WTC11 (cell line): ENCODE data around the gene CARD11. TPM values are rescaled to one million over a fixed set of nuclear protein-coding genes. Genes with fewer than 3 reads are reported as not detected.

Experiments used
- ATAC-seq: fragments of 200-7000 bp; cut with Tn5 transposase; 2 replicates; pipeline ENCODE4 v1.10.0; 2021; ENCODE audit warnings: mild to moderate bottlenecking, moderate library complexity
- CTCF ChIA-PET: fragments of 300-600 bp; sonication (Branson Sonifier 250); formaldehyde crosslinking; loops from one replicate; lab custom pipeline; 2021; ENCODE audit warnings: antibody characterized with exemption; lab: Charles Lee
- POLR2A ChIA-PET: fragments of 350-600 bp; sonication (Branson Sonifier 250); formaldehyde crosslinking; loops from one replicate; lab custom pipeline; 2021; ENCODE audit warnings: antibody characterized with exemption; lab: Charles Lee
- DNase-seq: peaks from one replicate; pipeline ENCODE4 v3.0.0; 2021; ENCODE audit warnings: low spot score
- H3K27ac Mint-ChIP-seq: 2 replicates; pipeline ENCODE4 v1.8.0; 2021; ENCODE audit warnings: mixed read lengths
- H3K27me3 Mint-ChIP-seq: 2 replicates; pipeline ENCODE4 v1.8.0; 2021; ENCODE audit warnings: low read depth, mild to moderate bottlenecking, moderate library complexity, mixed read lengths
- H3K36me3 Mint-ChIP-seq: 2 replicates; pipeline ENCODE4 v1.8.0; 2021; ENCODE audit warnings: mixed read lengths
- H3K4me1 Mint-ChIP-seq: 2 replicates; pipeline ENCODE4 v1.8.0; 2022; ENCODE audit warnings: mixed read lengths
- H3K4me3 Mint-ChIP-seq: 2 replicates; pipeline ENCODE4 v1.8.0; 2021; ENCODE audit warnings: mild to moderate bottlenecking, moderate library complexity, mixed read lengths
- H3K9me3 Mint-ChIP-seq: 2 replicates; pipeline ENCODE4 v1.8.0; 2021; ENCODE audit warnings: mixed read lengths
- AR ChIP-seq: fragments of 250-450 bp; sonication (Bioruptor Pico); IDR thresholded peaks from 2 replicates; pipeline ENCODE4 v1.9.0; 2021; ENCODE audit warnings: mild to moderate bottlenecking
- ATF1 ChIP-seq: sonication (generic); formaldehyde crosslinking; IDR thresholded peaks from 2 replicates; pipeline ENCODE4 v1.8.1; 2023; ENCODE audit warnings: mild to moderate bottlenecking, moderate library complexity, missing genetic modification reagents
- E2F1 ChIP-seq: sonication (generic); formaldehyde crosslinking; IDR thresholded peaks from 2 replicates; pipeline ENCODE4 v1.8.0; 2022; ENCODE audit warnings: mild to moderate bottlenecking, missing genetic modification reagents
- ERG ChIP-seq: fragments of 250-450 bp; sonication (Bioruptor Pico); IDR thresholded peaks from 2 replicates; pipeline ENCODE4 v1.8.0; 2021; ENCODE audit warnings: mild to moderate bottlenecking
- GTF2I ChIP-seq: fragments of 250-450 bp; sonication (Bioruptor Pico); conservative IDR thresholded peaks from 2 replicates; pipeline ENCODE4 v1.4.0; 2021; ENCODE audit warnings: mild to moderate bottlenecking
- HMGA2 ChIP-seq: fragments of 250-450 bp; sonication (Bioruptor Pico); IDR thresholded peaks from 2 replicates; pipeline ENCODE4 v1.4.0; 2021; ENCODE audit warnings: mild to moderate bottlenecking, moderate library complexity
- IRF2 ChIP-seq: sonication (generic); formaldehyde crosslinking; IDR thresholded peaks from 2 replicates; pipeline ENCODE4 v1.8.0; 2022; ENCODE audit warnings: low read depth, missing genetic modification reagents, borderline replicate concordance
- JUN ChIP-seq: sonication (generic); formaldehyde crosslinking; IDR thresholded peaks from 2 replicates; pipeline ENCODE4 v1.8.0; 2023; ENCODE audit warnings: mild to moderate bottlenecking, missing genetic modification reagents
- NR1H2 ChIP-seq: sonication (generic); formaldehyde crosslinking; IDR thresholded peaks from 2 replicates; pipeline ENCODE4 v1.9.0; 2021; ENCODE audit warnings: mild to moderate bottlenecking, moderate library complexity, missing genetic modification reagents
- OVOL2 ChIP-seq: fragments of 250-450 bp; sonication (Bioruptor Pico); IDR thresholded peaks from 2 replicates; pipeline ENCODE4 v1.9.0; 2021; ENCODE audit warnings: mild to moderate bottlenecking, borderline replicate concordance
- PREB ChIP-seq: sonication (generic); formaldehyde crosslinking; IDR thresholded peaks from 2 replicates; pipeline ENCODE4 v1.8.1; 2022; ENCODE audit warnings: mild to moderate bottlenecking, missing genetic modification reagents, moderate library complexity, borderline replicate concordance
- PRRX2 ChIP-seq: fragments of 250-450 bp; sonication (Bioruptor Pico); IDR thresholded peaks from 2 replicates; pipeline ENCODE4 v1.8.0; 2021; ENCODE audit warnings: mild to moderate bottlenecking
- SMAD3 ChIP-seq: sonication (generic); formaldehyde crosslinking; IDR thresholded peaks from 2 replicates; pipeline ENCODE4 v1.8.0; 2022; ENCODE audit warnings: missing genetic modification reagents, mild to moderate bottlenecking, borderline replicate concordance
- SMAD4 ChIP-seq: sonication (generic); formaldehyde crosslinking; IDR thresholded peaks from 2 replicates; pipeline ENCODE4 v1.8.0; 2022; ENCODE audit warnings: mild to moderate bottlenecking, missing genetic modification reagents
- TEAD1 ChIP-seq: sonication (generic); formaldehyde crosslinking; IDR thresholded peaks from 2 replicates; pipeline ENCODE4 v1.8.0; 2022; ENCODE audit warnings: mild to moderate bottlenecking, missing genetic modification reagents
- TP53 ChIP-seq: sonication (generic); formaldehyde crosslinking; IDR thresholded peaks from 2 replicates; pipeline ENCODE4 v1.8.1; 2023; ENCODE audit warnings: mild to moderate bottlenecking, missing genetic modification reagents
- USF1 ChIP-seq: sonication (generic); formaldehyde crosslinking; IDR thresholded peaks from 2 replicates; pipeline ENCODE4 v1.8.0; 2022; ENCODE audit warnings: mild to moderate bottlenecking, missing genetic modification reagents
- ZNF219 ChIP-seq: sonication (generic); formaldehyde crosslinking; IDR thresholded peaks from 2 replicates; pipeline ENCODE4 v1.8.0; 2023; ENCODE audit warnings: missing genetic modification reagents, mild to moderate bottlenecking, borderline replicate concordance
- ZNF263 ChIP-seq: sonication (generic); formaldehyde crosslinking; IDR thresholded peaks from 2 replicates; pipeline ENCODE4 v1.8.1; 2022; ENCODE audit warnings: low read depth, mild to moderate bottlenecking, moderate library complexity, missing genetic modification reagents
- ZNF396 ChIP-seq: fragments of 250-450 bp; sonication (Bioruptor Pico); IDR thresholded peaks from 2 replicates; pipeline ENCODE4 v1.8.0; 2021; ENCODE audit warnings: mild to moderate bottlenecking, moderate library complexity, borderline replicate concordance
- ZNF425 ChIP-seq: fragments of 250-450 bp; sonication (Bioruptor Pico); conservative IDR thresholded peaks from 2 replicates; pipeline ENCODE4 v1.9.0; 2021; ENCODE audit warnings: mild to moderate bottlenecking
- total RNA-seq: library from RNA; stranded (reverse); gene quantifications from 3 replicates; pipeline ENCODE4 v1.2.3, GENCODE V29; 2021

Gene CARD11
- total RNA-seq, 1 experiment from 2014 or later: 40.8 TPM

- no peak for TF ChIP-seq ZNF425
- no peak for TF ChIP-seq GTF2I (CRISPR knock-in tag)
- no peak for TF ChIP-seq ERG
- no peak for TF ChIP-seq OVOL2
- TF ChIP-seq ZNF263 (CRISPR knock-in tag): no peak
- TF ChIP-seq ATF1 (CRISPR knock-in tag): no peak
- no peak for TF ChIP-seq IRF2 (CRISPR knock-in tag)
- TF ChIP-seq SMAD3: no peak
- TF ChIP-seq ZNF396 (CRISPR knock-in tag): no peak
- TF ChIP-seq JUN (CRISPR knock-in tag): no peak
- no peak for TF ChIP-seq E2F1 (CRISPR knock-in tag)
- no peak for TF ChIP-seq HMGA2
- TF ChIP-seq USF1 (CRISPR knock-in tag): no peak
- TF ChIP-seq SMAD4 (CRISPR knock-in tag): no peak
- no peak for TF ChIP-seq TEAD1
These were observed 34.8 kb upstream of the CARD11 start (continued) for GRCh38 chr7:3078514-3078913.

- peaks cover 25% of the 10 kb centered on the region for H3K9me3 Mint-ChIP-seq
- POLR2A ChIA-PET: no interaction called here
- H3K4me3 Mint-ChIP-seq: no peak overlapping the region
- TF ChIP-seq NR1H2 (CRISPR knock-in tag): no peak
- TF ChIP-seq PREB (CRISPR knock-in tag): no peak
- TF ChIP-seq, all 79 proteins: peak for 0
- Mint-ChIP-seq H3K27ac (no peak overlapping the region), H3K36me3 (no peaks in the 10 kb centered on the region; the same call in 1 of the 2 replicates), H3K4me1 (peaks cover 6% of the 10 kb centered on the region), H3K27me3 (no peaks in the 10 kb centered on the region; the same call in 1 of the 2 replicates)
- CTCF ChIA-PET: interaction anchor here (1.4 kb wide), 1 partner anchor 11 kb away, joined by 3 read pairs; no protein-coding TSS in a partner anchor
- DNase-seq (no peak), ATAC-seq (no peak)
These were observed 33.0 kb upstream of the CARD11 start for GRCh38 chr7:3076700-3077099.

- Mint-ChIP-seq H3K27ac (no peak overlapping the region), H3K27me3 (no peaks in the 10 kb centered on the region; the same call in 1 of the 2 replicates), H3K4me1 (peaks cover 6% of the 10 kb centered on the region), H3K4me3 (no peak overlapping the region), H3K36me3 (peaks cover 4% of the 10 kb centered on the region), H3K9me3 (peaks cover 29% of the 10 kb centered on the region)
- POLR2A ChIA-PET: no interaction called here
- ATAC-seq (no peak), DNase-seq (no peak)
- CTCF ChIA-PET: interaction anchor here (1.4 kb wide), 1 partner anchor 10 kb away, joined by 3 read pairs; no protein-coding TSS in a partner anchor
- TF ChIP-seq ZNF396 (CRISPR knock-in tag) (no peak), ZNF425 (no peak), ZNF219 (no peak), AR (CRISPR knock-in tag) (no peak), PRRX2 (no peak), TP53 (no peak)
These were observed 32.5 kb upstream of the CARD11 start for GRCh38 chr7:3076163-3076562.
